Adrenal gland (tissue), 5 donors: ENCODE measurements around the gene PPP1R16B.

ENCODE experiments used
- POLR2A ChIP-seq, 2 donors: fragments of 450-650 bp; IDR thresholded peaks; one replicate each; pipeline ENCODE4 v1.6.1; 2017; ENCODE audit warnings: antibody characterized with exemption in 2 of 2, mild to moderate bottlenecking in 2 of 2, moderate library complexity in 1 of 2
- TF ChIP-seq, protein P1 (sequence below), 6 experiments: fragments of 450-650 bp in 4 of 6; fragments of 200-600 bp in 2 of 6; sonication (generic) in 1 of 6; IDR thresholded peaks; 1 replicate in 5 of 6; 2 replicates in 1 of 6; pipeline versions ENCODE4 v1.5.1 to v1.8.0; 2016 to 2021; ENCODE audit warnings: antibody characterized with exemption in 6 of 6, mild to moderate bottlenecking in 2 of 6, moderate library complexity in 1 of 6
- donor health status: DM: no; HTN: no; CAD: no.

GRCh38 chr20:38791291-38791690 lies 14.2 kb upstream of the PPP1R16B start:
- TF ChIP-seq, protein P1, sequence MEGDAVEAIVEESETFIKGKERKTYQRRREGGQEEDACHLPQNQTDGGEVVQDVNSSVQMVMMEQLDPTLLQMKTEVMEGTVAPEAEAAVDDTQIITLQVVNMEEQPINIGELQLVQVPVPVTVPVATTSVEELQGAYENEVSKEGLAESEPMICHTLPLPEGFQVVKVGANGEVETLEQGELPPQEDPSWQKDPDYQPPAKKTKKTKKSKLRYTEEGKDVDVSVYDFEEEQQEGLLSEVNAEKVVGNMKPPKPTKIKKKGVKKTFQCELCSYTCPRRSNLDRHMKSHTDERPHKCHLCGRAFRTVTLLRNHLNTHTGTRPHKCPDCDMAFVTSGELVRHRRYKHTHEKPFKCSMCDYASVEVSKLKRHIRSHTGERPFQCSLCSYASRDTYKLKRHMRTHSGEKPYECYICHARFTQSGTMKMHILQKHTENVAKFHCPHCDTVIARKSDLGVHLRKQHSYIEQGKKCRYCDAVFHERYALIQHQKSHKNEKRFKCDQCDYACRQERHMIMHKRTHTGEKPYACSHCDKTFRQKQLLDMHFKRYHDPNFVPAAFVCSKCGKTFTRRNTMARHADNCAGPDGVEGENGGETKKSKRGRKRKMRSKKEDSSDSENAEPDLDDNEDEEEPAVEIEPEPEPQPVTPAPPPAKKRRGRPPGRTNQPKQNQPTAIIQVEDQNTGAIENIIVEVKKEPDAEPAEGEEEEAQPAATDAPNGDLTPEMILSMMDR (IDR thresholded peaks at IDR 0.05): no peak
- no peak for TF ChIP-seq POLR2A (IDR thresholded peaks at IDR 0.05)
